ENCODE results near the gene EPHA4.
A peak's percentile ranks its signal among the peaks of the same experiment; 100 is the strongest.

Gene EPHA4

DNA sequence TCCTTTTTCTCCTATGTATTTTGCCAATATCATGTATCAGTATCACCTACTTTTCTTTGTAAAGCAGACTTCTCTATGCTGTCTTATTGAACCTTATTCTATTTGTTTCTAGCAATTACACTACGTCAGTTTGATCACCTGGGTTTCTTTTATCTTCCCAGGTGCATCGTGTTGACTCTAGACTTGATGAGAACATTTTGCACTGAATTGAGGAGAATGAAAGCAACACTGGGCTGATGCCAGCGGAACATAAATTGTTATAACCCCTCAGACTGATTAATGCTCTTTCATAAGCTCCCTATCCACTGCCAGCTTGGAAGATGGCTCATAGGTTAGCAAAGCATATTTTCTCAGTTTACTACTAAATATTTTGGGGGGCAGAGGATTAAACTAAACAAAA lies 140.6 kb downstream of the EPHA4 start:
- DNase-seq, result no peak

- no peak for DNase-seq
These were observed 142.2 kb downstream of the EPHA4 start for GRCh38 chr2:221429741-221430491.

- DNase-seq, result no peak
These were observed 143.2 kb downstream of the EPHA4 start for GRCh38 chr2:221428896-221429295.

DNA sequence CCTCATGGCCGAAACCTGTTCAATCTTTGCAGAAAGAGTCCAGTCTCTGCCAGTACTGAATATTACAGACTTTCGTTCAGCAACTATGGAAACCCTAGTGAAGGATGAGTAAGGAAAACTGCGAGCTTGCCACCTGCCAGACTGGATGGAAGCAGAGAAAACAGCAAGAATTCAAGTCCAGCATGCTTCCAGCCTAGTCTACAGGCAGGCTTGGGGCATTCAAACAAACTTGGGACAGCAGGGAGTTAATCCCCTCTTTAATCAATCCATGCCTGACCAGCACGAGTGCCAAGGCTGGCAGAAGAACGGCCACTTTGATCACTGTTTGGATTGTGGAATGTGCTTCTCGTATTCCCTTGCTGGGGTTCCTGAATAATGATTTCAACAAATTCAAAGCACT lies 145.2 kb downstream of the EPHA4 start:
- no peak for DNase-seq

- no peak for DNase-seq
These were observed 146.2 kb downstream of the EPHA4 start for GRCh38 chr2:221425891-221426290.

DNA sequence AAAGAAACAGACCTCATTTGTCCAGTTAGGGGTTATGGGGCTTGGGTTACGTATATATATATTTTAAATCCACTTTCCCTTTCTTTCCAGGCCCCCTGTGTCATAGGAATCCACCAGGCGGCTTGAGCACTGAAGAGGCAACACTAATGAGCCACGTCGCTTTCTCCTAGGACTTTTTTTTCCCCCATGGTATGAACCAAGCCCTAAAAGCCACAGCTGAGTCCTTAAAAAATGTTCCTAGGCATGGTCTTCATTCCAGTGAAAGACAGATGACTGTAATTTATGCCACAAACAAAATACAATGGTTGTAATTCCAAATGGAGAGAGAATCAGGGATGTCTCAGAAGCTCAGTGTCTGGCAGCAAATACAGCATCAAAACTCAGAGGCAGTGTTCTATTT lies 146.8 kb downstream of the EPHA4 start:
- DNase-seq, result no peak

GRCh38 chr2:221423210-221423804 lies 148.8 kb downstream of the EPHA4 start:
- no peak for DNase-seq

GRCh38 chr2:221422516-221423209 lies 149.4 kb downstream of the EPHA4 start:
- DNase-seq, result no peak

DNA sequence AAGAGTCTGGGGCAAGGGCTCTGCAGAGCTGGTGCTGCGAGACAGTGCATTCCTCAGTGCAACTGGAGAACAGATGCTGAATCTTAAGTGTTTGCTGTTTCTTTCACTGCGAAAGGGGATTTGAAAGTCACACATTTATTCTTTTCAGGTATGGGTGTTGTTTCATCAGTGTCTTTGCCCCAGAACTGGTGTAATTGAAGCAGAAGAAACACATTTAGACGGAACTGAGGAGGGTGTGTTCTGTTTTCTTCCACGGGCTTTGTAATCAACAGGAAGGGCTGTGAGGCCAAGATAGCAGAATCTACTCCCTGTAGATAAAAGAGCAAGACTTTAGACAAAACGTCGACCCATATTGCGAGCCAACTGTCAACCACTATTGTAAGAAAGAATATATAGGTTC lies 151.9 kb downstream of the EPHA4 start:
- DNase-seq, result peak in 3 of 6 experiments; percentile 2 to 42 (median 23)

DNA sequence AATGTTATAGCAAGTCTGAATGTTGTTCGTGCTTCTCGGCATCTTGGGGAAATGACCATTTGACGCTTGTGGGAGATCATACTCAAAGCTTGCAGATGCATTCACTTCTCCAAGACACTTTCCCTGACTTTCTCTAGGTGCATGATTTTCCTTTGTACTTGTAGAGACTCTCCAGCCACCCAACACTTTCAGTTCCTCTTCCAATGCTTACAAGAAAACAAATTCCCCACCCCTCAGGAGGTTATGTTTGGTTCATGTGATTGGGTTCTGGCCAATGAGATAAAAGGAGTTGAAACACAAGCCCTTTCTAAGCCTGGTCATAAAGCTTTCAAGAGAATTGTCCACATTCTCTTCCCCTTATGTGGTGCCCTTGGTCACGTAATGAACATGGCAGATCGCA lies 156.3 kb downstream of the EPHA4 start:
- no peak for DNase-seq

DNA sequence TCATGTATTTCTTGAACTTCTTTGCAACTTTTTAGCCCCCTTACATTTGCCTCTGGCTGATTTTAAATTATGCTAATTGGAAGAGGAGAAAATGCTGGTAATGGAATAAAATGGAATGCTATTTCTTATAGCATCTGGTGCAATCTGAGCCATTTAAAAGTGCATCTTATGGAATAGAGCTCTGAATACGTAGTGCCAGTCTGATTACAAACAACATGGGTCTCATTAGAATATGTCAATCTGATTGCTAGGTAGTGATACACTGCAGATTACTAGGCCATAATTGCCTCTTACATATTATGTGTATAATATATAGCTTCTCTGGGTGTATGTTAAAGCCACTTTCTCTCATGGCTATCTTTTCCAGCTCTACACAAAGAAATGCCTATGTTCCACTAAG lies 159.1 kb downstream of the EPHA4 start:
- no peak for DNase-seq

GRCh38 chr2:221410487-221410886 lies 161.6 kb downstream of the EPHA4 start:
- no peak for DNase-seq

DNA sequence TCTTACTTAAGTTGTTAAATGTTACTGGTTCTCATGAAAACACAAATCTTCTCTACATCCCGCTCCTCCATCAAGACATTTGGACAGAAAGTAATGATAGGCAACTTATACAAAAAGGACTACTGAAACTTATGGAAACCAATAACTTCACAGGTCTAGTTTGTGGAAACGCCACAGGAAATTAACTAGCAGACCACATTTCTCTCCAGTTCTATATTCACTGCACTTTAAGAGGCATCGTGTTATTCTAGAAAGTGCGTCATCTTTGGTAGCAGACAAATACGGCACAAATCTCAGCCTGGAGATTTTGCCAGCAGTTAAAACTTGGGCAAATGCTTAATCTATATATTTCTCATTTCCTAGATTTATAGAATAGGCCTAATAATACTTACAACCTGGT lies 164.3 kb downstream of the EPHA4 start:
- DNase-seq, result no peak

DNA sequence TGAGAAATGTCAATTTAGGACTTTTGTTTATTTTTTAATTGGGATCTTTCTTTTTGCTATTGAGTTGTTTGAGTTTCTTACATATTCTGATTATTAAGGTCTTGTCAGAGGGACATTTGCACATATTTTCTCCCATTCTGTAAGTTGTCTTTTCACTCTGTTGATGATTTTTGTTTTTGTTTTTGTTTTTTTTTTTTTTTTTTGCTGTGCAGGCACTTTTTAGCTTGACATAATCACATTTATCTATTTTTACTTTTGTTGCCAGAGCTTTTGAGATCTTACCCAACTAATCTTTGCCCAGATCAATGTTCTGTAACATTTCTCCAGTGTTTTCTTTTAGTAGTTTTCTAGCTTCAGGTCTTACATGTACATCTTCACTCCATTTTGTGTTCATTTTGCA lies 166.6 kb downstream of the EPHA4 start:
- DNase-seq, result no peak

DNA sequence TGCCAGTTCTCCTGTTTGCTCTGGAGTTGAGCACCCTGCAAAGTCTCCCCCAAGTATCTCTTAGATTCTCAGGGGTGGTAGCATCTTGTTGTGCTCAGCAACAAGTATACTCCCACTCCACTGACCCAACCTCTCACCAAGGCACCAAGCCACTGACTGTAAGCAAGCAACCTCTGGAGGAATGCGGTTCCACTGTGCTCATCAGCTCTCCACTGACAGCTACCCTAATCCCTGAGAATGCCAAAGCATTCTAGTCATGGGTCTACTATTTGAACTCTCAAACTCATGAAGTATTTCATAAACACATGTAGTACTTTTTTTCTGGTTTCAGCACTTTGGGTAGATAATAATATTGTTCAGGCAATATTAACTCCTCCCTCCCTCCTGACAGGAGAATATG lies 170.0 kb downstream of the EPHA4 start:
- DNase-seq, result no peak

DNA sequence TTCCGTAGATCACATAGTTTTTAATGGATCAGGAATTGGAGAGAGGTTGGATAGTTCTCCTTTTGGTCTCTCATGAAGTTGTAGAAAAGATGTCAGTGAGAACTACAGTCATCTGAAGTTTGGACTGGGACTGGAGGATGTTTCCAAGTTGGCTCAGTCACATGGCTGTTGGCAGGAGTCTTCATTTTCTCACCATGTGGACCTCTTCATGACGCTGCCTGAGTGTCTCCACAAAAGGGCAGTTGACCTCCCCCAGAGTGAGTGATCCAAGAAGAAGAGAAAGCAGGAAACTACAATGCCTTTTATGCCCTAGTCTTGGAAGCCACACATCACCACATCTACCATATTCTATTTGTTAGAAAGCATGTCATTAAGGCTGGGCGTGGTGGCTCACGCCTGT lies 171.7 kb downstream of the EPHA4 start:
- DNase-seq, result no peak

DNA sequence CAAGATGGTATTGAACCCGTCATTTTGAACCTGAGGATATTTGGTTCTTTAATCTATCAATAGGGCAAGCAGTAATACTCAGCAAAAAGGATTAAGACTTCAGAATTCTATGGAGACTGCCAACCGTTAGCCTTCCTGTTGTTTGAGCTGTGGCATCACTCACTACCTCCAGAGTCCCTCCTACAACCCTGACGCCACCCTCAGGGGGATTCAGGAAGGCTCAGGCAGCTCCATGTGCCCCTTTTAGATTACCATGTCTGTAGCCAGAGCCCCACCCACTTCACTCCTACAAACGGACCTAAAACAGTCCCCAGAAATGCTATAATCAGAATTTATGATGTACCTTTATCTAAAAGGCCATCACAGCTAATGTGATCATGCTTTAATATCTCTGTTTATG lies 172.9 kb downstream of the EPHA4 start:
- no peak for DNase-seq

GRCh38 chr2:221397187-221397586 lies 174.9 kb downstream of the EPHA4 start:
- DNase-seq, result no peak

GRCh38 chr2:221392228-221392881 lies 179.7 kb downstream of the EPHA4 start:
- DNase-seq, result no peak

GRCh38 chr2:221390878-221391277 lies 181.2 kb downstream of the EPHA4 start:
- DNase-seq, result no peak

DNA sequence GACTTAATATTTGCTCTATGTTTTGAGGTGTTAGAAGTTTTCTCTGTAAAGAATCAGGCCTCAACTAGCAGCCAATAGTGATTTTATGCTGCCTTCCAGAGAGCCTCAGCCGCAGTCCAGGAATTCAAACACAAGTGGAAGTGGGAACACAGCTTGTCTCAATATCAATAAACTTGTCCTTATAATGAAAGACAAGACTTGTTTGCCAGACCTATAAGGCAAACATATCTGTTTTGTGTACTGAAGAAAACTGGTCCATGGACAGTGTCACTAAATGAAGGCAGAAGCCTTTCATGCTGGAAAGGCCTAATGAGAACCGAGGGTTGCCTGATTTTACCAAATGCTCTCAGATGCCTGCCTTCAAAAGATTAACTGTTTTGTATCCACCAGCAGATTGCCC lies 182.2 kb downstream of the EPHA4 start:
- DNase-seq, result no peak

GRCh38 chr2:221389421-221389820 lies 182.7 kb downstream of the EPHA4 start:
- no peak for DNase-seq

GRCh38 chr2:221388891-221389290 lies 183.2 kb downstream of the EPHA4 start:
- no peak for DNase-seq

GRCh38 chr2:221385716-221386115 lies 186.4 kb downstream of the EPHA4 start:
- DNase-seq, result no peak

Data from stimulated activated naive CD4-positive, alpha-beta T cell (primary cell).